GM18907 (cell line): ENCODE results near the gene EHMT2.

Experiments
- ATAC-seq: cut with Tn5 transposase; IDR thresholded peaks from one replicate; pipeline ENCODE4 v1.9.1; 2021; ENCODE audit warnings: mild to moderate bottlenecking, moderate library complexity; ENCODE audit not compliant: unreplicated experiment

EHMT2 gene

GRCh38 chr6:31889331-31889972 is 8.0 kb downstream of the EHMT2 start:
- ATAC-seq = no peak

GRCh38 chr6:31888276-31889258 is 8.9 kb downstream of the EHMT2 start:
- ATAC-seq = no peak

GRCh38 chr6:31887173-31888007 is 10.1 kb downstream of the EHMT2 start:
- no peak for ATAC-seq

- no peak for ATAC-seq
Measured at GRCh38 chr6:31886541-31886991, 10.9 kb downstream of the EHMT2 start.

DNA sequence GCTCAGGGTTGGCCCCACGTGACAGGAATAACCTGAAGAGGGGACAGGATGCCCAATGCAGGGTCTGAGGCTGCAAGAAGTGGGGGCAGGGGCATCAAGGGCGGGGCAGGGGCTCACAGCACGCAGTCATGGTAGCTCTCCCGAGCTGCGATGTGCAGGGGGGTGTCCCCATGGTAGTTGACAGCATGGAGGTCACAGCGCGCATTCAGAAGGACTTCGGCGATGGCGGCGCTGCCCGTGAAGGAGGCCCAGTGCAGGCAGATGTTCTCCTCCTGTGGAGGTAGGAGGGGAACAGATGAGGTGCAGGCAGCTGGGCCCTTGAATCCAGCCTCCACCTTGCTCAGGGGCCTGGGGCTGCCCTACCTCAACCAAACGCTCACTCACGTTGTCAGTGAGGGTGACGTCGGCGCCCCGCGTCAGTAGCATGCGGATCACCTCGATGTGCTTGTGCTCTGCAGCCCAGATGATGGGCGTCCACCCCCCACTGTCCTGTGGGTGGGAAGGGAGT is 12.9 kb downstream of the EHMT2 start:
- ATAC-seq = no peak

DNA sequence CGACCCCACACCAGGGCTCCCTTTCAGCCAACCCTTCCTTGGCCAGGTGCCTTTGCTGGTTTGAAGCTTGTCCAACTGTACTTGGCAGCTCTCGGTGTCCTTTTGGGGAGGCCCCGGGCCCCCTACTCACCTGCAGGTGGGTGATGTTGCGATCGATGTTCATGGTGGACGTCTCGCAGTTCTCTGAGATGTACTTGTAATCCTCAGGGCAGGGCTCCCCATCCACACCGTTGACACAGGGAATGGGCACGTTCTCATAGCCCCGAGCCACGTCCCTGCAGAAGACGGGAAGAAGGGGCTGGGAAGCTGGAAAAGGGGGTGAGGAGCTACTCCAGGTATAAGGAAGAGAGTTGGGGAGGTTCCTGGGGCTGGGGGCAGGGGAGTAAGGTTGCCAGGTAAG is 13.8 kb downstream of the EHMT2 start:
- no peak for ATAC-seq

- ATAC-seq = no peak
Measured at GRCh38 chr6:31882344-31882743, 15.2 kb downstream of the EHMT2 start.

DNA sequence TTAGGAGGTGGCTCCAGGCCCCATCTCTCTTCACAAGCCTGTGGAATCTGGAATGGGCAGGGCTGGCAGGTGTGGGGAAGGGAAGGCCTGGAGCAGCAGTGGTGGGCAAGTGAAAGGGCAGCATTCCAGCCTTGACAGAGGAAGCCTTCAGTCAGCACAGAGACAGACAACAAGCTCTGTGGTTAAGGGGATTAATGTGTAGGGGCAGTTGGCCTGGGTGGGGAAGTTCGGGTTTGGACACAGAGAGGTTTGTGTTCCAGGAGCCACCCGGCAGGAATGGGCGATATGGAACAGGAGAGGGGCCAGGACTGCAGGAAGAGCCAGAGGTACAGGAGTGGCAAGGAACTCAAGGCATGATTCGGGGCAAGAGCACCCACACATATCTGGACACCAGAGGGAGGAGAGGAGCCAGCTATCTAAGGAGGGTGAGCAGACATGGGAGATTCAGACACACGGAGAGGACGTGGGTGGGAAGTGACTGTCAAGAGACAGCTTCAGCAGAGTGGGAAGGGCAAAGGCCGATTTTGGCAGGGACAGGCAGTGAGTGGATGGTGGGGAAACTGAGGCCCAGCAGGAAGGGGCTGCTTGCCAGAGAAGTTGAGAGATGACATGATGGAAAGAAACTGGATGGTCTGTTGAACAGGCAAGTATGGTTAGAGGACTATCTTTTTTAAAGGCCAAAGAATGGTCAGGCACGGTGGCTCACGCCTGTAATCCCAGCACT is 16.2 kb downstream of the EHMT2 start:
- ATAC-seq = no peak

GRCh38 chr6:31880616-31881015 is 16.9 kb downstream of the EHMT2 start:
- ATAC-seq = no peak

DNA sequence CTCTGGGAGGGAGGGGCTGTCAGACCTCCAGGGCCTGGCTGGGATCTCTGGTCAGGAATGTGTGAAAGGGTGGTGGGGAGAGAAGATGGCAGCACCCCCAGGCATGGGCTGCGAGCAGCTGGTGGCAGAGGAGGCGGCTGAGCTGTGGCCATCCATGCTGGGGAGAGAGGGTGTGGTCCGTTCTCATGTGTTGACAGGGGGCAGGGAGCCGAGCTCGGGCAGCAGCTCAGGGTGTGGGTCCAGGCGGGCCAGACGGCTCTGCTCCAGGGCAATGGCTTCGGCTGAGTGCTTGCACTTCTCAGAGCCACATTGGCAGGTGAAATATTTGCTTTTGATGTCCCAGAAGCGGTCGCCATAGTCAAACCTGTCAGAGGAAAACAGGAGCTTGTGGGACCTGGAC is 17.6 kb downstream of the EHMT2 start:
- no peak for ATAC-seq

DNA sequence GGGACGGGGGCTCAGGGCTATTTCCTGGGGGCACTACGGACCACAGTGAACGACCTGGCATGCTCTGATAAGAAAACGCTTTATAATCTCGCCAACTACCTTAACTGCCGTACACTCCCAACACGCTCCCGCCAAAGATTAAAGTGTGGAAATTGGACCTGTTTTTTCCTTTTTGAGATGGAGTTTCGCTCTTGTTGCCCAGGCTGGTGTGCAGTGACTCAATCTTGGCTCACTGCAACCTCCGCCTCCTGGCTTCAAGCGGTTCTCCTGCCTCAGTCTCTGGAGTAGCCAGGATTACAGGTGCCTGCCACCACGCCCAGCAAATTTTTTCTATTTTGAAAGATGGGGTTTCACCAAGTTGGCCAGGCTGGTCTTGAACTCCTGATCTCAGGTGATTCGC is 18.4 kb downstream of the EHMT2 start:
- no peak for ATAC-seq

GRCh38 chr6:31878726-31879125 is 18.8 kb downstream of the EHMT2 start, which contains the start of gene SLC44A4:
TSS of gene SLC44A4 (minus strand) at chr6:31878997. CDS start at chr6:31878980, 17 bp downstream.
- no peak for ATAC-seq

- no peak for ATAC-seq
Measured at GRCh38 chr6:31878222-31878621, 19.3 kb downstream of the EHMT2 start.

GRCh38 chr6:31877651-31878161 is 19.8 kb downstream of the EHMT2 start:
- ATAC-seq = no peak

GRCh38 chr6:31877125-31877650 is 20.3 kb downstream of the EHMT2 start:
- ATAC-seq = no peak

DNA sequence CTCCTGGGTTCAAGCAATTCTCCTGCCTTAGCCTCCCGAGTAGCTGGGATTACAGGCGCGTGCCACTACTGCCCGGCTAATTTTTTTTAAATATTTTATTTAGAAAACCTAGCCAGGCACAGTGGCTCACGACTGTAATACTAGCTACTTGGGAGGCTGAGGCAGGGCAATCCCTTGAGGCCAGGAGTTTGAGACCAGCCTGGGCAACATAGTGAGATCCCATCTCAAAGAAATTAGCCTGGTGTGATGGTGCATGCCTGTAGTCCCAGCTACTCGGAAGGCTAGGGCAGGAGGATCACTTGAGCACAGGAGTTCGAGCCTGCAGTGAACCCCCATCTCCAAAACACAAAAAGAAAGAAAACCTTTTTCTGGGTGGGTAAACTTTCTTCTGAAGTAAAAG is 21.1 kb downstream of the EHMT2 start:
- no peak for ATAC-seq

DNA sequence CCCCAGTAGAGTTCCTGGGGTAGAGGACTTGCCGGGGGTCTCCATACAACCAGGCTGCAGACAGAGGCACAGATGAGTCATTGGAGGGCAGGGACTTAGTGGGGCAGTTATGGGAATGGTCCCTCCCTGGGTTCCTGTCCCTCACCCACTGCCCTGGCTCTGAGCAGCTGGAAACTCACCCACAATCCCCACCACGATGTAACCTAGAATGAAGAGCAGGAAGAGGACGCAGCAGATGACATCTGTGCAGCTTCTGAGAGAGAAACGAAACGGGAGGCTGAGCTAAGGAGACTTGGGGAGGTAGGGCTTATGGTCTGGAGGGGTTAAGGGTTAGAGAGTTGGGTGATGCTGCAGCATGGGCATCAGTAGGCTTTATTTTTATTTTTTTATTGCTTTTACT is 21.6 kb downstream of the EHMT2 start:
- ATAC-seq = no peak

- ATAC-seq = no peak
Measured at GRCh38 chr6:31874836-31875572, 22.5 kb downstream of the EHMT2 start.

- ATAC-seq = no peak
Measured at GRCh38 chr6:31874084-31874670, 23.3 kb downstream of the EHMT2 start.
